Stimulated activated CD4-positive, alpha-beta T cell treated with anti-CD3 and anti-CD28 coated beads, Interleukin-1b, Interleukin-23, amount 100 ng/mL, for 48 hours (primary cell): Measurements from ENCODE around the gene TRAK1.
"Not testable (repeated sequence)": the region's sequence is repeated elsewhere in the genome, so short reads cannot be mapped to it uniquely, and the experiment has no call there.

Experiments
- DNase-seq: peaks from one replicate; pipeline ENCODE4 v3.0.0-alpha.2; 2020

The TRAK1 gene

GRCh38 chr3:42099020-42099765 lies 8.0 kb downstream of the TRAK1 start:
- DNase-seq, result no peak

- no peak for DNase-seq
These were observed 9.9 kb downstream of the TRAK1 start for GRCh38 chr3:42101048-42101447.

GRCh38 chr3:42101481-42101880 lies 10.3 kb downstream of the TRAK1 start:
- DNase-seq, result no peak

GRCh38 chr3:42102571-42102970 lies 11.4 kb downstream of the TRAK1 start:
- DNase-seq, result no peak

GRCh38 chr3:42103921-42104665 lies 12.9 kb downstream of the TRAK1 start:
- DNase-seq, result not testable (repeated sequence)

GRCh38 chr3:42105994-42106393 lies 14.8 kb downstream of the TRAK1 start:
- DNase-seq, result not testable (repeated sequence)

GRCh38 chr3:42106646-42107045 lies 15.5 kb downstream of the TRAK1 start:
- no peak for DNase-seq

GRCh38 chr3:42110631-42111030 lies 19.5 kb downstream of the TRAK1 start:
- DNase-seq, result no peak

GRCh38 chr3:42114130-42114725 lies 23.1 kb downstream of the TRAK1 start:
- DNase-seq, result no peak

- no peak for DNase-seq
These were observed 24.1 kb downstream of the TRAK1 start for GRCh38 chr3:42115215-42115614.

GRCh38 chr3:42115946-42116345 lies 24.8 kb downstream of the TRAK1 start:
- no peak for DNase-seq

GRCh38 chr3:42116466-42116865 lies 25.3 kb downstream of the TRAK1 start:
- DNase-seq, result no peak

GRCh38 chr3:42117175-42118008 lies 26.2 kb downstream of the TRAK1 start:
- DNase-seq, result no peak

- no peak for DNase-seq
These were observed 27.7 kb downstream of the TRAK1 start for GRCh38 chr3:42118762-42119361.

- DNase-seq, result no peak
These were observed 28.6 kb downstream of the TRAK1 start for GRCh38 chr3:42119561-42120355.

GRCh38 chr3:42120866-42121265 lies 29.7 kb downstream of the TRAK1 start:
- no peak for DNase-seq

- no peak for DNase-seq
These were observed 31.3 kb downstream of the TRAK1 start for GRCh38 chr3:42122261-42123011.

- DNase-seq, result no peak
These were observed 31.9 kb downstream of the TRAK1 start for GRCh38 chr3:42123012-42123581.

GRCh38 chr3:42123824-42124658 lies 32.9 kb downstream of the TRAK1 start:
- DNase-seq, result no peak

GRCh38 chr3:42127226-42127625 lies 36.1 kb downstream of the TRAK1 start:
- no peak for DNase-seq
